DND-41 (cell line): ENCODE results near the gene LONP2.

ENCODE experiments used
- CTCF ChIP-seq: IDR thresholded peaks from 2 replicates; pipeline ENCODE4 v1.5.1; 2012; ENCODE audit warnings: borderline replicate concordance, low read length, moderate library complexity, mild to moderate bottlenecking; ENCODE audit not compliant: poor library complexity, severe bottlenecking; ENCODE audit errors: extremely low read depth
- EZH2 ChIP-seq: IDR thresholded peaks from 3 replicates; pipeline ENCODE4 v1.6.1; 2012; ENCODE audit warnings: borderline replicate concordance, low read depth, mild to moderate bottlenecking, moderate library complexity, low read length, inconsistent platforms; ENCODE audit not compliant: severe bottlenecking

DNA sequence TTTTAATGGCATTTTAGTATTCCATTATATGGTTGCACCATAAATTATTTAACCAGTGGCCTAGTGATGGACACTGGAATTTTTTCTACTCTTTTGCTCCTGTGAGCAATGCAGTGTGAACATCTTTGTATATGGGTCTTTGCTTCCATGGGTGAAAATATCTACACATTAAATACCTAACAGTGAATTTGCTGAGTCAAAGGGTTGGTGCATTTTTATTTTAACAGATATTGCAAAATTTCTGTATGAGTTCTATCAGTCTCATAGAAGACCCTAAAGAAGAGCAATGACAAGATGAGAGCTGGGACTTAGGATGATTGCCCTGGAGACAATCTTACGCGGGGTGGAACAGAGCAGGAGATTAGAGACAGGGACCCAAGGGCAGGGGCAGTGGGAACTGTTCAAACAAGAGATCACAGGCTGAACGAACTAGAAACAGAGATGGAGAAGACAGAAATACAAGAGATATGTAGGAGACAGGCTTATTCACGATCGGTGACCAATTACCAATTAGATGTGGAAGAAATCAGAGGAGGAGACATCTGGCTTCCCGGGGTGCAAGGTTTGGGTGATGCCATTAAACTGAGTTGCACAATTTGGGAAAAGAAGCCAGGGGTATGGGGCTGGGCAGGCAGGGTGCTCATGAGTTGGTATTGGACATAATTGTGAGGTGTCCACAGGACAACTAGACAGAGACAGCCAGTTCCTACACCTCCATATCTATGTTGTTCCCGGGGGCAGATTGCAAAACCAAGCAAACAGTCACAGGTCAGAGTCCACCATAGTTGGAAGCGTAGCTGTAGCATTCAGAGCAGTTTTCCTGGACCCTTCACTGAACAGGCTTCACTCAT, 39.9 kb upstream of the LONP2 start:
- TF ChIP-seq EZH2 (no peak), CTCF (no peak)
